Measurements from ENCODE around the gene FHL1. TPM values are rescaled to one million over a fixed set of nuclear protein-coding genes. Genes with fewer than 3 reads are reported as not detected.

FHL1 gene
- total RNA-seq, 4 donors from 2014 or later, result 64.1 to 225 (median 86.5) TPM

DNA sequence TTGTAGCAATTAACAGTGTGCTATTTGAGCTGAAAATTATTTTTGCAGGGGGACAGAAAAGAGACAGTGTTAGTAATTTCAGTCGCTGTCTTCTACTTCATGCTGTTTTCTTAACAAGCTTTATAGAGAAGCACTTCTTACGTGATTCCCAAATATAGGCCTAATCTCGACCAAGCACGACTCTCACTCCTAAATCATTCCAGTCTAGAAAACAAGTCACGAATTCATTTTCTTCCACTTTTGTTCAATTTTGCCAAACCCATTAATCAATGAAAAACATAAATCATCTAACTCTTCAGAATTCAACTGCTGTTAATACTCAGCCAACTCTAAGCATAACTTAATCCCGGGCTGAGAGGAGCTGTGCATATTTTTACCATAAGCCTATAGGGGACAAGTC lies 21.0 kb upstream of the FHL1 start:
- WGBS, result 55% methylated on average over 6 of the region's 6 CpGs
- Histone ChIP-seq H3K9me3 (no peaks in the 10 kb centered on the region), H3K4me3 (no peak overlapping the region), H3K4me1 (no peaks in the 10 kb centered on the region), H3K27ac (no peak overlapping the region), H3K27me3 (no peaks in the 10 kb centered on the region), H3K36me3 (no peaks in the 10 kb centered on the region)
- no peak for DNase-seq (ENCODE audit: low spot score in 2 of 2)
- TF ChIP-seq, protein P1, sequence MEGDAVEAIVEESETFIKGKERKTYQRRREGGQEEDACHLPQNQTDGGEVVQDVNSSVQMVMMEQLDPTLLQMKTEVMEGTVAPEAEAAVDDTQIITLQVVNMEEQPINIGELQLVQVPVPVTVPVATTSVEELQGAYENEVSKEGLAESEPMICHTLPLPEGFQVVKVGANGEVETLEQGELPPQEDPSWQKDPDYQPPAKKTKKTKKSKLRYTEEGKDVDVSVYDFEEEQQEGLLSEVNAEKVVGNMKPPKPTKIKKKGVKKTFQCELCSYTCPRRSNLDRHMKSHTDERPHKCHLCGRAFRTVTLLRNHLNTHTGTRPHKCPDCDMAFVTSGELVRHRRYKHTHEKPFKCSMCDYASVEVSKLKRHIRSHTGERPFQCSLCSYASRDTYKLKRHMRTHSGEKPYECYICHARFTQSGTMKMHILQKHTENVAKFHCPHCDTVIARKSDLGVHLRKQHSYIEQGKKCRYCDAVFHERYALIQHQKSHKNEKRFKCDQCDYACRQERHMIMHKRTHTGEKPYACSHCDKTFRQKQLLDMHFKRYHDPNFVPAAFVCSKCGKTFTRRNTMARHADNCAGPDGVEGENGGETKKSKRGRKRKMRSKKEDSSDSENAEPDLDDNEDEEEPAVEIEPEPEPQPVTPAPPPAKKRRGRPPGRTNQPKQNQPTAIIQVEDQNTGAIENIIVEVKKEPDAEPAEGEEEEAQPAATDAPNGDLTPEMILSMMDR (IDR thresholded peaks at IDR 0.05), result no peak
- TF ChIP-seq POLR2A (IDR thresholded peaks at IDR 0.05), result no peak
- no peak for TF ChIP-seq POLR2AphosphoS5 (IDR thresholded peaks at IDR 0.05)
- no peak for TF ChIP-seq EP300 (IDR thresholded peaks at IDR 0.05)

DNA sequence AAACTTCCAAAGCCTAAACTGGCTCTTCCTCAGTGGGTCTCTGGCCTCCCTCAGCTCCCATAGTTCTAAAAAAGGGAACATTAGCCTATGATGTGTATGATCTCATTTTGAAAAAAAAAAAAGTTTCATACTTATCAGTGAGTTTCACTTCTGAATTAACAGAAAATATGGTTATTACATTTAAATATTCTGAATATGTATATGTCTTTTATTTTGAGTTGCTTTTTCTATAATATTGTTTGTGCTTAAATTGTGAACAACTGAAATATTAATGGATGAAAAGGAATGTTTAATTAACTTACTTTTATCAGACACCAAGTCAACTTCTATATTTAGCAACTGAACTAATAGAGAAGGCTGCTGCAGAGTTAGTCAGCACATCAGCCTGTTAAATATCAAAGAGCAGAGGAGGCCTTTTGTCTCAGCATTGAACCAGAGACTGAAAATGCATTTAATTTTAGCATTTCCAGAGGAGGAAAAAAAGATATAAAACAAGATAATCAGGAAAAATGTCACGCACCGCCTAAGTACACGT lies 20.4 kb upstream of the FHL1 start:
- no peaks in the 10 kb centered on the region for H3K27me3 ChIP-seq
- no peaks in the 10 kb centered on the region for H3K9me3 ChIP-seq
- H3K4me3 ChIP-seq, result no peak overlapping the region
- 43% methylated on average over 3 of the region's 3 CpGs for whole genome bisulfite sequencing
- no peaks in the 10 kb centered on the region for H3K36me3 ChIP-seq
- no peak overlapping the region for H3K27ac ChIP-seq
- no peaks in the 10 kb centered on the region for H3K4me1 ChIP-seq
- DNase-seq (ENCODE audit: low spot score in 2 of 2), result no peak
- TF ChIP-seq, protein P1 (IDR thresholded peaks at IDR 0.05), result no peak
- TF ChIP-seq POLR2A (IDR thresholded peaks at IDR 0.05) (no peak), EP300 (IDR thresholded peaks at IDR 0.05) (no peak), POLR2AphosphoS5 (IDR thresholded peaks at IDR 0.05) (no peak)

DNA sequence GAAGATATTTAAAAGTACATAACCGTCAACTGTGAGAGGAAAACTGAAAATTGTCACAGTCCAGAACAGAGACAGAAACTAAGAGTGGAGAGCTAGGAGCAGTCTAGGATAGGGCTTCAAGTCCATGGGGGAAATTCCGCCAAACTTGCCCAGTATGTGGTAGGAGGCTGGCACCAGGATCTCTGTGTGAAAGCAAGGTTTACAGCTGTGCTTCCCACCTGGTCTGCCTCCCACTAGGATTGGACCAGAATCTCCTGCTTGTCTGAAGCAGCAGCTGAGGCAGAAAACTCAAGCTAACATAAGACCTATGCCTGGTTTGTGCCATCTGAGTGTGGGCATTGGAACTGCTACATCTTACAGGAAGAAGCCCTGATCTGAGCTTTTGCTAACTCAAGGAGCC lies 18.6 kb upstream of the FHL1 start:
- H3K27ac ChIP-seq, result no peak overlapping the region
- TF ChIP-seq EP300 (IDR thresholded peaks at IDR 0.05) (no peak), POLR2A (IDR thresholded peaks at IDR 0.05) (no peak), POLR2AphosphoS5 (IDR thresholded peaks at IDR 0.05) (no peak)
- TF ChIP-seq, protein P1 (IDR thresholded peaks at IDR 0.05), result no peak
- H3K27me3 ChIP-seq, result no peaks in the 10 kb centered on the region
- no peaks in the 10 kb centered on the region for H3K9me3 ChIP-seq
- H3K4me3 ChIP-seq, result no peak overlapping the region
- H3K4me1 ChIP-seq, result no peaks in the 10 kb centered on the region
- 94% methylated on average over 2 of the region's 2 CpGs for WGBS
- no peak for DNase-seq (ENCODE audit: low spot score in 2 of 2)
- H3K36me3 ChIP-seq, result no peaks in the 10 kb centered on the region

GRCh38 chrX:136130931-136131833 lies 16.2 kb upstream of the FHL1 start:
- WGBS, result 87% methylated on average over 6 of the region's 6 CpGs
- H3K27ac ChIP-seq, result no peak overlapping the region

DNA sequence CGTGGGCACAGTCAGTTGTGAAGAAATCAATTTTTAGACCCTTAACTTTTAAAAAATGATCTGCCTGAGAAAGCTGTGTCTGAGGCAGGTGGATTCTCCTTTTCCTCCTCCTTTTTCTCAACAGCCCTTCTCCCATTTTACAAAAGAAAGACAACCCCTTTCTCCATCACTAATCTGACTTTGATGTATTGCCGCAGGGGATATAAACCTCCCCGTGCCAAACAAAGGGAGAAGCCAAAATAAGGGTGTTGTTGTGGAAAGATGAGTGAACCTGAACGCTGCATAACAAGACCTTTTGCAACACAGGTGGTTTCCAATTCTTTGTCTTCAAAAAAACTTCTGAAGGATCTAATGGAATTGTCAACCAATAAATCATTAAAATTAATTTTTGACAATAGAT lies 8.4 kb upstream of the FHL1 start:
- Histone ChIP-seq H3K27me3 (no peaks in the 10 kb centered on the region), H3K4me3 (no peak overlapping the region), H3K4me1 (no peaks in the 10 kb centered on the region), H3K9me3 (no peaks in the 10 kb centered on the region), H3K36me3 (no peaks in the 10 kb centered on the region), H3K27ac (no peak overlapping the region)
- DNase-seq (ENCODE audit: low spot score in 2 of 2), result no peak
- WGBS, result 61% methylated on average over 4 of the region's 4 CpGs
- TF ChIP-seq, protein P1 (IDR thresholded peaks at IDR 0.05), result no peak

More at GRCh38 chrX:136130931-136131833, 16.2 kb upstream of the FHL1 start:
- Histone ChIP-seq H3K36me3 (no peaks in the 10 kb centered on the region), H3K4me1 (no peaks in the 10 kb centered on the region), H3K4me3 (no peak overlapping the region), H3K27me3 (no peaks in the 10 kb centered on the region), H3K9me3 (no peaks in the 10 kb centered on the region)
- TF ChIP-seq, protein P1 (IDR thresholded peaks at IDR 0.05), result no peak
- no peak for TF ChIP-seq POLR2A (IDR thresholded peaks at IDR 0.05)
- no peak for TF ChIP-seq EP300 (IDR thresholded peaks at IDR 0.05)
- TF ChIP-seq POLR2AphosphoS5 (IDR thresholded peaks at IDR 0.05), result no peak
- no peak for DNase-seq (ENCODE audit: low spot score in 2 of 2)

Measured in suprapubic skin (tissue), 4 donors.